ENCODE data around the gene IL17RE.
A peak's percentile ranks its signal among the peaks of the same experiment; 100 is the strongest.

IL17RE gene

DNA sequence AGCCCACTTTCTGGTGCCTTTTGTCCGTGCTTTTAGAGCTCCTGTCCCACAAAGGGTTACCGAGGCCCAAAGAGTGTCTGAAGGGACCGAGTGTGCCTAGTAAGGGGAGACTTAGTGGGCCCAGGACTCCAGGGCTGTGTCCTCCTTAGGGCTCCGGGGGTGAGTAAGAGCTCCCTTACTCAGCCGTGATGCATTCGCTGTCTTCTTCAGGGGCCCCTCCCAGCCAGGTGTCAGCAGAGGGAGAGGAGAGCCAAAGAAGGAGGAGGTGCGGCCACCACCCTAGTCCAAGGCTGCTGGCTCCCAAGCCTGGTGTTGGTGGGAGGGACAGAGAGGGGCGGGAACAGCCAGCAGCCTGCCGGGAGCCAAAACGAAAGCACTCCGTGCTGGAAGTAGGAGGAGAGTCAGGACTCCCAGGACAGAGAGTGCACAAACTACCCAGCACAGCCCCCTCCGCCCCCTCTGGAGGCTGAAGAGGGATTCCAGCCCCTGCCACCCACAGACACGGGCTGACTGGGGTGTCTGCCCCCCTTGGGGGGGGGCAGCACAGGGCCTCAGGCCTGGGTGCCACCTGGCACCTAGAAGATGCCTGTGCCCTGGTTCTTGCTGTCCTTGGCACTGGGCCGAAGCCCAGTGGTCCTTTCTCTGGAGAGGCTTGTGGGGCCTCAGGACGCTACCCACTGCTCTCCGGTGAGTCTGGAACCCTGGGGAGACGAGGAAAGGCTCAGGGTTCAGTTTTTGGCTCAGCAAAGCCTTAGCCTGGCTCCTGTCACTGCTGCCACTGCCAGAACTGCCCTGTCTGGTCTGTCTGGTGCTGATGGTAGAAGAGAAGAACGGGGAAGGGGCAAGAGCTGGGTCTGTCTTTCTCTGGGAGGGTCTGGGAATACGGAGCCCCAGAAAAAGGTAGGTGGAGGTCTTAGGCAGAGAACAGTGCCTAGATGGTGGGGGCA lies 14.4 kb downstream of the IL17RE start, which contains the start of gene IL17RC:
TSS of gene IL17RC (plus strand) at position 365 of the 947 bp plus-strand sequence. CDS start at position 583, 218 bp downstream.
- TF ChIP-seq, protein P1, sequence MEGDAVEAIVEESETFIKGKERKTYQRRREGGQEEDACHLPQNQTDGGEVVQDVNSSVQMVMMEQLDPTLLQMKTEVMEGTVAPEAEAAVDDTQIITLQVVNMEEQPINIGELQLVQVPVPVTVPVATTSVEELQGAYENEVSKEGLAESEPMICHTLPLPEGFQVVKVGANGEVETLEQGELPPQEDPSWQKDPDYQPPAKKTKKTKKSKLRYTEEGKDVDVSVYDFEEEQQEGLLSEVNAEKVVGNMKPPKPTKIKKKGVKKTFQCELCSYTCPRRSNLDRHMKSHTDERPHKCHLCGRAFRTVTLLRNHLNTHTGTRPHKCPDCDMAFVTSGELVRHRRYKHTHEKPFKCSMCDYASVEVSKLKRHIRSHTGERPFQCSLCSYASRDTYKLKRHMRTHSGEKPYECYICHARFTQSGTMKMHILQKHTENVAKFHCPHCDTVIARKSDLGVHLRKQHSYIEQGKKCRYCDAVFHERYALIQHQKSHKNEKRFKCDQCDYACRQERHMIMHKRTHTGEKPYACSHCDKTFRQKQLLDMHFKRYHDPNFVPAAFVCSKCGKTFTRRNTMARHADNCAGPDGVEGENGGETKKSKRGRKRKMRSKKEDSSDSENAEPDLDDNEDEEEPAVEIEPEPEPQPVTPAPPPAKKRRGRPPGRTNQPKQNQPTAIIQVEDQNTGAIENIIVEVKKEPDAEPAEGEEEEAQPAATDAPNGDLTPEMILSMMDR (IDR thresholded peaks at IDR 0.05; ENCODE audit: low read depth, low read length, missing control alignments) = no peak
- H3K4me3 ChIP-seq (ENCODE audit: low read depth, low read length) = peak within 1 kb of the TSS; percentile 45; the same call in 1 of the 2 replicates
- DNase-seq (ENCODE audit: low read depth) = no peak

DNA sequence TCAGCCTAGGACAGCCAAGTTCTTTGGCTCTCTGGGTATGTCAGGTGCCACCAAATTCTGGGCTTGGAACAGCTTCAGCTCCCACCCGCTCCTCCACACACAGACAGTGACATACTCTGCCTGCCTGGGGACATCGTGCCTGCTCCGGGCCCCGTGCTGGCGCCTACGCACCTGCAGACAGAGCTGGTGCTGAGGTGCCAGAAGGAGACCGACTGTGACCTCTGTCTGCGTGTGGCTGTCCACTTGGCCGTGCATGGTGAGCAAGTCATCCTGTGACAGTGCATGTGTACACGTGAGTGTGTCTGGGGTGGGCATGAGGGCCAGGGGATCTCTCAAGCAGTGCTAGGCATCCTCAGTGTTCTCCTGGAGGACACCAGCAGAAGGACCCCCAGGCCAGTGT lies 15.2 kb downstream of the IL17RE start:
- TF ChIP-seq, protein P1 (IDR thresholded peaks at IDR 0.05; ENCODE audit: low read depth, low read length, missing control alignments) = no peak
- no peak overlapping the region for H3K4me3 ChIP-seq (ENCODE audit: low read depth, low read length)

DNA sequence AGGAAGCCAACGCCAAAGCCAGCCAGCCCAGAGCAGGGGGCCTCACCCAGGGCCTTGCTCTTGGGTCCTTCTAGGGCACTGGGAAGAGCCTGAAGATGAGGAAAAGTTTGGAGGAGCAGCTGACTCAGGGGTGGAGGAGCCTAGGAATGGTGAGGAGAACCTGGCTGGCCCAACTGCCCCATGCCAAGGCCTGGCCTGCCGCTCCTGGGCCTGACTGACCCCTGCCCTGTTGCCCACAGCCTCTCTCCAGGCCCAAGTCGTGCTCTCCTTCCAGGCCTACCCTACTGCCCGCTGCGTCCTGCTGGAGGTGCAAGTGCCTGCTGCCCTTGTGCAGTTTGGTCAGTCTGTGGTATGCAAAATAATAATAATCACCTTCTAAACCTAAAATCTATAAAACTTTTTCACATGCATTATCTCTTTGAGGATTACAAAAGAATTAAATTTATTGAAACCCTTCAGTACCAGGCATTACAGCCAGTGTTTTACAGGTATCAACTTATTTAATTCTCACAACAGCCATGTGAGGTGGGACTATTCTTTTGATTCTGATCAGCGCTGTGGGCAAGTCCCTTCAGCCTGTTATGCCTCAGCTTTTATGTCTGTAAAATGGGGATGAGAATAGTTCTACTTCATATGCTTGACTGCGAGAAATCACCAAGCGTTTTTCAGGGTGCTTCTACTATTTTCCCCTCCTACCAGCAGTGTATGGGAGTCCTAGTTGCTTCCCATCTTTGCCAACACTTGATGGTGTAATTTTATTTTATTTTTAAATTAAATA lies 15.8 kb downstream of the IL17RE start:
- DNase-seq (ENCODE audit: low read depth) = no peak
- TF ChIP-seq, protein P1 (IDR thresholded peaks at IDR 0.05; ENCODE audit: low read depth, low read length, missing control alignments) = no peak
- H3K4me3 ChIP-seq (ENCODE audit: low read depth, low read length) = no peak overlapping the region

More for the DNA sequence above, 15.2 kb downstream of the IL17RE start:
- DNase-seq (ENCODE audit: low read depth) = no peak

DNA sequence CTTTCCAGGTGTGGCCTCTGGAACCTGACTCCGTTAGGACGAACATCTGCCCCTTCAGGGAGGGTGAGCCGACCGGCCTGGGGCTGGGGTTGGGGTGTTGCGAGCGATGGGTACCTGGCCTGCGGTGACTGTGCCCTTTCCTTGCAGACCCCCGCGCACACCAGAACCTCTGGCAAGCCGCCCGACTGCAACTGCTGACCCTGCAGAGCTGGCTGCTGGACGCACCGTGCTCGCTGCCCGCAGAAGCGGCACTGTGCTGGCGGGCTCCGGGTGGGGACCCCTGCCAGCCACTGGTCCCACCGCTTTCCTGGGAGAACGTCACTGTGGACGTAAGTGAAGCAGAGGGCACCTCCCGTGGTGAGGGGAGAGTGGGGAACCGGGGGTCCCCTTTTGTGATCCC lies 25.5 kb downstream of the IL17RE start:
- no peak for DNase-seq (ENCODE audit: low read depth)
- H3K4me3 ChIP-seq (ENCODE audit: low read depth, low read length) = no peak overlapping the region
- TF ChIP-seq, protein P1 (IDR thresholded peaks at IDR 0.05; ENCODE audit: low read depth, low read length, missing control alignments) = peak; percentile 18

DNA sequence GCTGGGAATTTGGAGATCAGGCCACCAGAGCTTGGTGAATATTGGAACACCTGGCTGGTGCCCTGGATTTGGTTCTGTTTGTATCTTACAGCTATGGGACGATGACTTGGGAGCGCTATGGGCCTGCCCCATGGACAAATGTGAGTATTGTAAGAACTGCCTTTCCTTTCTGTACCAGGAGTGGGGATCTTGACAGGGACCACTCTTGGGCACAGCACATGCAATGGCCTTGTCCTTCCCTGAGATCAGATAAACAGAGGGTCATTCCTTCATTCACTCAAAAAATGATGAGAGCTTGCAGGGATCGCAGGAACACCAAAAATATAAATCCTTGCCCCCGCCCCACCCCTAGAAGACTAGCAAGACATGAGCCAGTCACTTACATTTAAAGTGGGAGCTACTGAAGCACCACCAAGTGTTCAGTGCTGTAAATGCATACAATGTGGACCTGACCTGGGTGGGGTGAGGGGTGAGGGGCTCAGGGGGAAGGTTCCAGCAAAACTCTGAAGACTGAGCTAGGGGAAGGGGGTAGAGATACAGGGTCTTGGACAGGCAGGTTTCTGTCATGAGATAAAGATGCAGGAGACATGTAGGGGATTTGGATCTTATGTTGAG lies 28.3 kb downstream of the IL17RE start:
- DNase-seq (ENCODE audit: low read depth) = no peak
- TF ChIP-seq, protein P1 (IDR thresholded peaks at IDR 0.05; ENCODE audit: low read depth, low read length, missing control alignments) = peak; percentile 28
- H3K4me3 ChIP-seq (ENCODE audit: low read depth, low read length) = no peak overlapping the region

DNA sequence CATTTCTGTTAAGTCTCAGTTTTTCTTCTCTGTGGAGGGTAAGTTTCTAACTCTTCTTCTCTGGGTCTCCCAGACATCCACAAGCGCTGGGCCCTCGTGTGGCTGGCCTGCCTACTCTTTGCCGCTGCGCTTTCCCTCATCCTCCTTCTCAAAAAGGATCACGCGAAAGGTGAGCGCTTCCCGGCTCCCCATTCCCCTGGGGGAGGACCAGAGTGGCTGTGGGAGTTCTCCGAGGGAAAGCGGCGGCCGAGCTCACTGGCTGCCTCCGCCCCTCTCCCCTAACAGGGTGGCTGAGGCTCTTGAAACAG lies 29.8 kb downstream of the IL17RE start:
- peak overlapping the region; percentile 88 for H3K4me3 ChIP-seq (ENCODE audit: low read depth, low read length)
- TF ChIP-seq, protein P1 (IDR thresholded peaks at IDR 0.05; ENCODE audit: low read depth, low read length, missing control alignments) = no peak
- DNase-seq (ENCODE audit: low read depth) = no peak

All from GM12864 (cell line).